Loucy (cell line): ENCODE results near the gene PJVK.

ENCODE experiments used
- H2AFZ ChIP-seq: fragments of 200-600 bp; sonication (generic); 2 replicates; pipeline ENCODE4 v1.6.0; 2016; ENCODE audit warnings: antibody characterized with exemption, mild to moderate bottlenecking, low read length, moderate library complexity
- H3F3A ChIP-seq: fragments of 200-600 bp; 2 replicates; pipeline ENCODE4 v1.6.0; 2016; ENCODE audit warnings: antibody characterized with exemption, low read depth, mild to moderate bottlenecking
- H3K27me3 ChIP-seq: fragments of 200-600 bp; sonication (generic); 2 replicates; pipeline ENCODE4 v1.6.1; 2014; ENCODE audit warnings: low read length, mild to moderate bottlenecking; ENCODE audit not compliant: insufficient read depth, poor library complexity, severe bottlenecking
- H3K36me3 ChIP-seq: fragments of 200-600 bp; sonication (generic); 2 replicates; pipeline ENCODE4 v1.6.1; 2016; ENCODE audit warnings: low read length; ENCODE audit not compliant: insufficient read depth
- H3K4me1 ChIP-seq: fragments of 200-600 bp; sonication (generic); 2 replicates; pipeline ENCODE4 v1.5.1; 2014; ENCODE audit warnings: low read length, mild to moderate bottlenecking; ENCODE audit not compliant: insufficient read depth, poor library complexity, severe bottlenecking
- H3K4me2 ChIP-seq: fragments of 200-600 bp; sonication (generic); 2 replicates; pipeline ENCODE4 v1.6.0; 2014; ENCODE audit warnings: antibody characterized with exemption, low read length, low read depth, mild to moderate bottlenecking; ENCODE audit not compliant: poor library complexity, severe bottlenecking
- H3K4me3 ChIP-seq: fragments of 200-600 bp; sonication (generic); 2 replicates; pipeline ENCODE4 v1.5.1; 2014; ENCODE audit warnings: low read length, mild to moderate bottlenecking, mixed read lengths; ENCODE audit not compliant: poor library complexity, severe bottlenecking
- H3K79me2 ChIP-seq: fragments of 200-600 bp; sonication (generic); 2 replicates; pipeline ENCODE4 v1.6.1; 2014; ENCODE audit warnings: low read length; ENCODE audit not compliant: insufficient read depth
- H3K9ac ChIP-seq: fragments of 200-600 bp; sonication (generic); 2 replicates; pipeline ENCODE4 v1.6.0; 2014; ENCODE audit warnings: mild to moderate bottlenecking, low read depth, low read length, moderate library complexity; ENCODE audit not compliant: poor library complexity, severe bottlenecking
- H3K9me2 ChIP-seq: fragments of 200-600 bp; sonication (generic); replicated peaks from 2 replicates; pipeline ENCODE4 v1.6.1; 2016; ENCODE audit warnings: low read depth, low read length, mixed read lengths
- H3K9me3 ChIP-seq: fragments of 200-600 bp; sonication (generic); 2 replicates; pipeline ENCODE4 v1.6.1; 2014; ENCODE audit warnings: mild to moderate bottlenecking, antibody characterized with exemption, low read length, low read depth; ENCODE audit not compliant: insufficient read depth
- H4K20me1 ChIP-seq: fragments of 200-600 bp; sonication (generic); 2 replicates; pipeline ENCODE4 v1.6.0; 2014; ENCODE audit warnings: antibody characterized with exemption, low read length, mild to moderate bottlenecking; ENCODE audit not compliant: insufficient read depth, poor library complexity, severe bottlenecking
- CTCF ChIP-seq: fragments of 200-600 bp; sonication (generic); conservative IDR thresholded peaks from 2 replicates; pipeline ENCODE4 v1.5.1; 2014; ENCODE audit warnings: mild to moderate bottlenecking, antibody characterized with exemption, low read length
- EZH2phosphoT487 ChIP-seq: fragments of 200-600 bp; IDR thresholded peaks from 2 replicates; pipeline ENCODE4 v1.6.1; 2018; ENCODE audit warnings: antibody characterized with exemption, mild to moderate bottlenecking, moderate library complexity, borderline replicate concordance

The PJVK gene, protein sequence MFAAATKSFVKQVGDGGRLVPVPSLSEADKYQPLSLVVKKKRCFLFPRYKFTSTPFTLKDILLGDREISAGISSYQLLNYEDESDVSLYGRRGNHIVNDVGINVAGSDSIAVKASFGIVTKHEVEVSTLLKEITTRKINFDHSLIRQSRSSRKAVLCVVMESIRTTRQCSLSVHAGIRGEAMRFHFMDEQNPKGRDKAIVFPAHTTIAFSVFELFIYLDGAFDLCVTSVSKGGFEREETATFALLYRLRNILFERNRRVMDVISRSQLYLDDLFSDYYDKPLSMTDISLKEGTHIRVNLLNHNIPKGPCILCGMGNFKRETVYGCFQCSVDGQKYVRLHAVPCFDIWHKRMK

GRCh38 chr2:178450774-178451525 is at the start of gene PJVK, which contains the start of gene PRKRA:
TSS of gene PJVK (plus strand) at chr2:178451378. CDS start at chr2:178453410, 2,032 bp downstream.
TSS of gene PRKRA (minus strand) at chr2:178451175. CDS start at chr2:178451030, 145 bp downstream.
- Histone ChIP-seq H3K79me2 (peaks cover 50% of the 10 kb centered on the region), H3K9ac (peak within 1 kb of the TSS; percentile 100), H3K4me1 (peaks cover 30% of the 10 kb centered on the region), H3K9me3 (no peaks in the 10 kb centered on the region), H2AFZ (peak within 1 kb of the TSS; percentile 88), H3K27me3 (no peaks in the 10 kb centered on the region), H3K36me3 (peaks cover 5% of the 10 kb centered on the region), H3K4me3 (peak within 1 kb of the TSS; percentile 75), H3F3A (no peaks in the 10 kb centered on the region), H3K4me2 (peak within 1 kb of the TSS; percentile 85), H3K9me2 (no peaks in the 10 kb centered on the region), H4K20me1 (peaks cover 27% of the 10 kb centered on the region)
- TF ChIP-seq CTCF (no peak), EZH2phosphoT487 (no peak)

DNA sequence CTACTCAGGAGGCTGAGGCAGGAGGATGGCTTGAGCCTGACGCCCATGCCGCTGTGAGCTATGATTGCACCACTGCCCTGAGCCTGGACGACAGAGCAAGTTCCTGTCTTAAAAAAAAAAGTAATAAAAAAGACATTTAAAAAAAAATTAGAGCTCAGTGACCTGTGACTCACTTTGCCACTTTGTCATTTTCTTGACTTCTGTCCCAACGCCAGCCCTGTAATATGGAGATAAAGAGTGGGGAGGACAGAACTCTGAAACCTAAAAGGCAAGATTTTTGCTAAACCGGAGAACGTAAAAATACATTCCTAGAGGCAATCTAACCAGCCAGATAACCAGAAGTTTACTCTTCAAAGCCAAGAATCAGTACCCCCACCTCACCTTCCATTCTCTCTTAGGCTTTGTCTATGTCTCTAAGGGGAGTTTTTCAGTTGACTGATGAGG is 49.2 kb upstream of the PJVK start:
- no peaks in the 10 kb centered on the region for H3K79me2 ChIP-seq
- H3K9ac ChIP-seq, result no peak overlapping the region
- H3K4me3 ChIP-seq, result no peak overlapping the region
- no peaks in the 10 kb centered on the region for H3K9me3 ChIP-seq
- no peaks in the 10 kb centered on the region for H3F3A ChIP-seq
- TF ChIP-seq EZH2phosphoT487, result no peak
- no peak for TF ChIP-seq CTCF
- H3K4me1 ChIP-seq, result peaks cover 17% of the 10 kb centered on the region
- no peaks in the 10 kb centered on the region for H3K36me3 ChIP-seq
- 0 out of 2 replicates have a peak overlapping the region, but pooled peaks have one; percentile 46 for H2AFZ ChIP-seq
- no peaks in the 10 kb centered on the region for H3K9me2 ChIP-seq
- no peaks in the 10 kb centered on the region for H3K27me3 ChIP-seq
- H4K20me1 ChIP-seq, result no peaks in the 10 kb centered on the region
- no peak overlapping the region for H3K4me2 ChIP-seq

DNA sequence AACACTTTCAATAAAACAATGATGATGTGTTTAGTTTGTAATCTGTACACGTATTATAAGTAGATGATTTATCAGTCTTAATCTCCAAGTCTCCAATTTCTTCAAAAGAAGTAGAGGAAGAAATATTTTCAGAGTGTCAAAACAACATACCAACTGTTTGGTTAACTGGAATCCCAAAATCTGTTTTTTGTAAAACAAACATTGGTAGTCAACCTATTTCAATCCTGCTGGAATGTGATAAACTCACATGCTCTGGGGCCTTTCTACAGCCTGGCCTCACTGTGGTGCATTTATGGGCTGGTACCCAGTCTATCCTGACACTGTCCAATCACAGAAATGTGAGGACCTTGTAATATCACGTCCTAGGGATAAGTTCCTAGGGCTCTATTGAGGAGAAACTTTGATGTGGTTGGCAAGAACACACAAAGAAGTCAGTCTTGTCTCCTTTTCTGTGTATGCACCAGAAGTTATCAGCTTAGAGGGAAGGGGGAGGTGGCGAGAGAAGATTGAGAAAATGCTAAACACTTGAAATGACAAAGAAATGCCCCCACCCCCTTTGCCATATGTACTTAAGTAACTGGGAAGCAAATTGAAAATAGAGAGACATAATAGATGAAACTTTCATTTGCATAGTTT is 47.4 kb upstream of the PJVK start:
- no peak for TF ChIP-seq CTCF
- no peak for TF ChIP-seq EZH2phosphoT487
- no peaks in the 10 kb centered on the region for H3F3A ChIP-seq
- H2AFZ ChIP-seq, result peak overlapping the region; percentile 24; the same call in 1 of the 2 replicates
- no peaks in the 10 kb centered on the region for H3K36me3 ChIP-seq
- no peaks in the 10 kb centered on the region for H4K20me1 ChIP-seq
- no peaks in the 10 kb centered on the region for H3K79me2 ChIP-seq
- peak overlapping the region; percentile 29 for H3K4me2 ChIP-seq
- H3K9me2 ChIP-seq, result no peaks in the 10 kb centered on the region
- H3K4me3 ChIP-seq, result peak overlapping the region; percentile 16
- H3K4me1 ChIP-seq, result peaks cover 17% of the 10 kb centered on the region
- no peaks in the 10 kb centered on the region for H3K27me3 ChIP-seq
- H3K9me3 ChIP-seq, result no peaks in the 10 kb centered on the region
- H3K9ac ChIP-seq, result peak overlapping the region; percentile 0
